Measurements from ENCODE around the gene EDN3.

The EDN3 gene

GRCh38 chr20:59365611-59366285 is 65.3 kb downstream of the EDN3 start:
- no peak for DNase-seq (ENCODE audit: low spot score)

DNA sequence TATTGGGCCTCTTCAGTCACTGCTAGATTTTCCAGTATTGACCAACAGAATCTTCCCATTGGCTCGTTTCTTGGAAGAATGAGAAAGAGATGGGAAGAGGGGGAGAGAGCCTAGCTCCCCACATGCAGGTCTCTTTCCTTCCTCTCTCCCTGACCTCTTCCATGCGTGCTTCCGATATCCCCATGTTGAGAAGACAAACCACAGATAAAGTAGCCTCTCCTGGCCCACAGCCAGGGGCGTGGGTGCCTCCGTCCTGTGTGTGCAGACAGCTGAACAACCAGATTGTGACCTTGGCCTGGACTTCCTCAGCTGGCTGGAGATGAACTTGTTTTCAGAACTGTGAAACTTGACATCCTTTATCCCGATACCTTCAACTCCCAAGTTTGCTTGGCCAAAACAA is 71.0 kb downstream of the EDN3 start:
- no peak for DNase-seq (ENCODE audit: low spot score)

DNA sequence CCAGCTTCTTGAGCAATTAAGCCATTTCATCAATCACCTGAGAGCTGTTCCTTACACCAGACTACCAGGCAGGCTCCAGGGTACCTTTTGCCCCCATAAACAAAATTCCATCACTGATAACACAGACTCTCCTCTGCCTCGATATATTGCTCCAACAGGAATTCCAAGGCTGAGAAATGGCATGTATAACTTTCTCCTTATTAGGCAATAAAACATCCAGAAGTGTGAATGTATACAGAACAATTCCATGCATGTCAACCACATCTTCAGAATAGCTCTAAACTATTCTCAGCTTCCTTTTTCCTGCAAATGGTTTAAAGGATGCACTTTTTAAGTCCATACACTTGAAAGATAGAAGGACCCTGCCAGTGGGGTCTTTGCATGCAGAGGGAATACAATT is 73.8 kb downstream of the EDN3 start:
- DNase-seq (ENCODE audit: low spot score): no peak

DNA sequence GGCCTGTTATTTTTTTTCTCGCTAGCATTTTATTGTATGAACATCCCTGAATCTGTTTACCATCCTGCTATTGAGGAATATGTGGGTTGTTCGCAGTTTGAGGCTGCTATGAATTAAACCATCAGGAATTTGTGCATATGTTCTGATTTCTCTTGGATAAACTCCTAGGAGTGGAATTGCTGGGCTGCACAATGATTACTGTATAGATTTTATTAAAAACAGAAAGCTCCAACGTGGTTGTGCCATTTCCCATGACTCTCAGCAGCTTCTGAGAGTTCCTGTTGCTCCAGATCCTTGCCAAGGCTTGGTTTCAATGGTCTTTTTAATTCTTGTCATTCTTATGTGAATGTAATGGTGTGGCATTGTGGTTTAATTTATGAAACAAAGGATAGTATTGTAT is 75.1 kb downstream of the EDN3 start:
- DNase-seq (ENCODE audit: low spot score): no peak
